ENCODE data around the gene PAQR5. TPM values are rescaled to one million over a fixed set of nuclear protein-coding genes. Genes with fewer than 3 reads are reported as not detected.

The PAQR5 gene
- total RNA-seq, 1 experiment from 2014 or later: 34.0 TPM

DNA sequence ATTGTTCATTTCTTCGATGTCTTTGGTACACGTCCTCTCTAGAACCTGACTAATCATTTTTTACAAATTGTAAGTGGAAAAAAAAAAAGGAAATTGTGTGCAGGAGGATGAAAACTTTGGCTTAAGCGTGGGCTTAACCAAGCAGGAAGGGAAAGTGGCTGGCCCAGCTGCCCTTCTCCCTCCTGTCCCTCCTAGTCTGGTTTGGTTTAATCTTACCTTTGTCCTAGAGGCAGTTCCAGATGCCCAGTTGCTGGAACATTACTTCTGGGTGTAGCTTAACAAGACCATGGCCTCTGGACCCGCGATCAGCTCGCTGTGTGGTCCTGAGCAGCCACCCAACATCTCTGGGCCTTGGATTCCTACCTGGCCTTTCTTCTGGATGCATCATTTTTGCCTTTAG is 15.4 kb downstream of the PAQR5 start:
- Histone ChIP-seq H3K9me3 (ENCODE audit: control insufficient read depth in 1 of 2, insufficient read depth in 1 of 2, low read depth in 1 of 2, low read length in 2 of 2) (no peaks in the 10 kb centered on the region), H3K9me2 (ENCODE audit: insufficient read depth) (no peaks in the 10 kb centered on the region), H3K9ac (ENCODE audit: low read length) (no peak overlapping the region), H3K27me3 (ENCODE audit: insufficient read depth, low read length) (no peaks in the 10 kb centered on the region), H3K4me2 (ENCODE audit: low read length) (no peak overlapping the region), H3K4me1 (ENCODE audit: control insufficient read depth in 1 of 2, insufficient read depth in 2 of 2, low read length in 2 of 2) (peaks cover 0 to 8% of the 10 kb centered on the region in 2 experiments; a peak in 1 of 4 replicates), H4K20me1 (ENCODE audit: insufficient read depth) (no peaks in the 10 kb centered on the region), H3K4me3 (replicated peaks in 1 of 2; ENCODE audit: low read depth in 1 of 2, low read length in 2 of 2) (no peak overlapping the region), H3K36me3 (ENCODE audit: control insufficient read depth in 1 of 2, insufficient read depth in 2 of 2, low read length in 2 of 2) (no peaks in the 10 kb centered on the region), H3K79me2 (ENCODE audit: insufficient read depth, low read length) (peaks cover 11% of the 10 kb centered on the region), H2AFZ (ENCODE audit: low read depth, low read length, poor library complexity, severe bottlenecking) (no peak overlapping the region), H3K27ac (ENCODE audit: low read depth, low read length) (no peak overlapping the region)
- no peak for ATAC-seq
- no peak for DNase-seq (ENCODE audit: low read depth, low spot score)
- BruUV-seq (replicated peaks): no TSS peak
- CTCF ChIA-PET: no interaction called here
- intact Hi-C loops (cut with micrococcal nuclease): no loop called here
- POLR2A ChIA-PET: no interaction called here
- RAD21 ChIA-PET (ENCODE audit: low non-redundant PET in 1 of 2, low total read pairs in 2 of 2, uncharacterized antibody in 2 of 2, unreplicated experiment in 2 of 2): no interaction called here
- no peak for TF ChIP-seq POLR2AphosphoS5 (IDR thresholded peaks at IDR 0.05; ENCODE audit: low read depth, low read length)
- TF ChIP-seq EZH2 (IDR thresholded peaks at IDR 0.05): no peak
- no peak for TF ChIP-seq SP1 (IDR thresholded peaks at IDR 0.05; ENCODE audit: low read depth)
- TF ChIP-seq ZFX (IDR thresholded peaks at IDR 0.05): no peak
- TF ChIP-seq RAD21 (IDR thresholded peaks at IDR 0.05; ENCODE audit: low read depth): no peak
- no peak for TF ChIP-seq CBX3 (IDR thresholded peaks at IDR 0.05; ENCODE audit: low read depth)
- no peak for TF ChIP-seq ELF1 (IDR thresholded peaks at IDR 0.05; ENCODE audit: borderline replicate concordance, low read depth)
- TF ChIP-seq YY1 (IDR thresholded peaks at IDR 0.05; ENCODE audit: extremely low read depth, insufficient replicate concordance, low read depth, low read length): no peak
- TF ChIP-seq EGR1 (IDR thresholded peaks at IDR 0.05; ENCODE audit: low read depth): no peak
- TF ChIP-seq FOSL1 (IDR thresholded peaks at IDR 0.05; ENCODE audit: low read depth): no peak
- TF ChIP-seq CEBPB (IDR thresholded peaks at IDR 0.05; ENCODE audit: low read depth): no peak
- TF ChIP-seq, protein P1, sequence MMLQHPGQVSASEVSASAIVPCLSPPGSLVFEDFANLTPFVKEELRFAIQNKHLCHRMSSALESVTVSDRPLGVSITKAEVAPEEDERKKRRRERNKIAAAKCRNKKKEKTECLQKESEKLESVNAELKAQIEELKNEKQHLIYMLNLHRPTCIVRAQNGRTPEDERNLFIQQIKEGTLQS (IDR thresholded peaks at IDR 0.05): no peak
- TF ChIP-seq, protein P2, sequence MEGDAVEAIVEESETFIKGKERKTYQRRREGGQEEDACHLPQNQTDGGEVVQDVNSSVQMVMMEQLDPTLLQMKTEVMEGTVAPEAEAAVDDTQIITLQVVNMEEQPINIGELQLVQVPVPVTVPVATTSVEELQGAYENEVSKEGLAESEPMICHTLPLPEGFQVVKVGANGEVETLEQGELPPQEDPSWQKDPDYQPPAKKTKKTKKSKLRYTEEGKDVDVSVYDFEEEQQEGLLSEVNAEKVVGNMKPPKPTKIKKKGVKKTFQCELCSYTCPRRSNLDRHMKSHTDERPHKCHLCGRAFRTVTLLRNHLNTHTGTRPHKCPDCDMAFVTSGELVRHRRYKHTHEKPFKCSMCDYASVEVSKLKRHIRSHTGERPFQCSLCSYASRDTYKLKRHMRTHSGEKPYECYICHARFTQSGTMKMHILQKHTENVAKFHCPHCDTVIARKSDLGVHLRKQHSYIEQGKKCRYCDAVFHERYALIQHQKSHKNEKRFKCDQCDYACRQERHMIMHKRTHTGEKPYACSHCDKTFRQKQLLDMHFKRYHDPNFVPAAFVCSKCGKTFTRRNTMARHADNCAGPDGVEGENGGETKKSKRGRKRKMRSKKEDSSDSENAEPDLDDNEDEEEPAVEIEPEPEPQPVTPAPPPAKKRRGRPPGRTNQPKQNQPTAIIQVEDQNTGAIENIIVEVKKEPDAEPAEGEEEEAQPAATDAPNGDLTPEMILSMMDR (IDR thresholded peaks at IDR 0.05 in 2 of 3, conservative IDR thresholded peaks at IDR 0.05 in 1 of 3; ENCODE audit: borderline replicate concordance in 1 of 3, insufficient read depth in 1 of 3, low read depth in 2 of 3, low read length in 2 of 3): no peak
- no peak for TF ChIP-seq EZH2phosphoT487 (IDR thresholded peaks at IDR 0.05; ENCODE audit: borderline replicate concordance)
- TF ChIP-seq, protein P3, sequence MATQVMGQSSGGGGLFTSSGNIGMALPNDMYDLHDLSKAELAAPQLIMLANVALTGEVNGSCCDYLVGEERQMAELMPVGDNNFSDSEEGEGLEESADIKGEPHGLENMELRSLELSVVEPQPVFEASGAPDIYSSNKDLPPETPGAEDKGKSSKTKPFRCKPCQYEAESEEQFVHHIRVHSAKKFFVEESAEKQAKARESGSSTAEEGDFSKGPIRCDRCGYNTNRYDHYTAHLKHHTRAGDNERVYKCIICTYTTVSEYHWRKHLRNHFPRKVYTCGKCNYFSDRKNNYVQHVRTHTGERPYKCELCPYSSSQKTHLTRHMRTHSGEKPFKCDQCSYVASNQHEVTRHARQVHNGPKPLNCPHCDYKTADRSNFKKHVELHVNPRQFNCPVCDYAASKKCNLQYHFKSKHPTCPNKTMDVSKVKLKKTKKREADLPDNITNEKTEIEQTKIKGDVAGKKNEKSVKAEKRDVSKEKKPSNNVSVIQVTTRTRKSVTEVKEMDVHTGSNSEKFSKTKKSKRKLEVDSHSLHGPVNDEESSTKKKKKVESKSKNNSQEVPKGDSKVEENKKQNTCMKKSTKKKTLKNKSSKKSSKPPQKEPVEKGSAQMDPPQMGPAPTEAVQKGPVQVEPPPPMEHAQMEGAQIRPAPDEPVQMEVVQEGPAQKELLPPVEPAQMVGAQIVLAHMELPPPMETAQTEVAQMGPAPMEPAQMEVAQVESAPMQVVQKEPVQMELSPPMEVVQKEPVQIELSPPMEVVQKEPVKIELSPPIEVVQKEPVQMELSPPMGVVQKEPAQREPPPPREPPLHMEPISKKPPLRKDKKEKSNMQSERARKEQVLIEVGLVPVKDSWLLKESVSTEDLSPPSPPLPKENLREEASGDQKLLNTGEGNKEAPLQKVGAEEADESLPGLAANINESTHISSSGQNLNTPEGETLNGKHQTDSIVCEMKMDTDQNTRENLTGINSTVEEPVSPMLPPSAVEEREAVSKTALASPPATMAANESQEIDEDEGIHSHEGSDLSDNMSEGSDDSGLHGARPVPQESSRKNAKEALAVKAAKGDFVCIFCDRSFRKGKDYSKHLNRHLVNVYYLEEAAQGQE (IDR thresholded peaks at IDR 0.05; ENCODE audit: low read depth): no peak
- TF ChIP-seq, protein P4, sequence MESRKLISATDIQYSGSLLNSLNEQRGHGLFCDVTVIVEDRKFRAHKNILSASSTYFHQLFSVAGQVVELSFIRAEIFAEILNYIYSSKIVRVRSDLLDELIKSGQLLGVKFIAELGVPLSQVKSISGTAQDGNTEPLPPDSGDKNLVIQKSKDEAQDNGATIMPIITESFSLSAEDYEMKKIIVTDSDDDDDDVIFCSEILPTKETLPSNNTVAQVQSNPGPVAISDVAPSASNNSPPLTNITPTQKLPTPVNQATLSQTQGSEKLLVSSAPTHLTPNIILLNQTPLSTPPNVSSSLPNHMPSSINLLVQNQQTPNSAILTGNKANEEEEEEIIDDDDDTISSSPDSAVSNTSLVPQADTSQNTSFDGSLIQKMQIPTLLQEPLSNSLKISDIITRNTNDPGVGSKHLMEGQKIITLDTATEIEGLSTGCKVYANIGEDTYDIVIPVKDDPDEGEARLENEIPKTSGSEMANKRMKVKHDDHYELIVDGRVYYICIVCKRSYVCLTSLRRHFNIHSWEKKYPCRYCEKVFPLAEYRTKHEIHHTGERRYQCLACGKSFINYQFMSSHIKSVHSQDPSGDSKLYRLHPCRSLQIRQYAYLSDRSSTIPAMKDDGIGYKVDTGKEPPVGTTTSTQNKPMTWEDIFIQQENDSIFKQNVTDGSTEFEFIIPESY (IDR thresholded peaks at IDR 0.05; ENCODE audit: extremely low read depth, insufficient replicate concordance, low read length): no peak
- TF ChIP-seq SIN3A (IDR thresholded peaks at IDR 0.05; ENCODE audit: low read depth): no peak

All from HCT116 (cell line).